Neural crest cell (in vitro differentiated cells): ENCODE measurements around the gene ROBO3. TPM values are rescaled to one million over a fixed set of nuclear protein-coding genes. Genes with fewer than 3 reads are reported as not detected.
A peak's percentile ranks its signal among the peaks of the same experiment; 100 is the strongest.

Experiments used
- DNase-seq: peaks from one replicate; pipeline ENCODE4 v3.0.0; 2021; ENCODE audit warnings: low read depth, mixed read lengths, low spot score
- H3K27ac Mint-ChIP-seq: one replicate; pipeline ENCODE4 v1.8.0; 2021; ENCODE audit warnings: mild to moderate bottlenecking, mixed read lengths; ENCODE audit not compliant: unreplicated experiment
- H3K27me3 Mint-ChIP-seq: 2 replicates; pipeline ENCODE4 v1.8.0; 2021; ENCODE audit warnings: low read depth, mild to moderate bottlenecking, mixed read lengths
- H3K36me3 Mint-ChIP-seq: 2 replicates; pipeline ENCODE4 v1.8.0; 2021; ENCODE audit warnings: low read depth, mild to moderate bottlenecking, mixed read lengths
- H3K4me1 Mint-ChIP-seq: 2 replicates; pipeline ENCODE4 v1.8.0; 2021; ENCODE audit warnings: mixed read lengths
- H3K4me3 Mint-ChIP-seq: one replicate; pipeline ENCODE4 v1.8.0; 2021; ENCODE audit warnings: mild to moderate bottlenecking, mixed read lengths
- H3K9me3 Mint-ChIP-seq: 2 replicates; pipeline ENCODE4 v1.8.0; 2021; ENCODE audit warnings: mixed read lengths
- CTCF ChIP-seq: fragments of 200-600 bp; sonication (generic); conservative IDR thresholded peaks from 2 replicates; pipeline ENCODE4 v1.5.0; 2021; ENCODE audit warnings: antibody characterized with exemption, mild to moderate bottlenecking
- total RNA-seq: library from RNA; stranded (reverse); gene quantifications from 2 replicates; pipeline ENCODE4 v1.2.1, GENCODE V29; 2021

Gene ROBO3
- total RNA-seq, 1 donor from 2014 or later, result 19.7 TPM

- peaks cover 33% of the 10 kb centered on the region for H3K27me3 Mint-ChIP-seq
- peak within 1 kb of the TSS; percentile 94 for H3K27ac Mint-ChIP-seq
These were observed 32.5 kb downstream of the ROBO3 start, which contains the start of gene ROBO4 for GRCh38 chr11:124897674-124898262. Gene ROBO4, minus strand, starts transcription at chr11:124897865. Its CDS starts 70 bp downstream, at chr11:124897795.

GRCh38 chr11:124898263-124898680 is 33.0 kb downstream of the ROBO3 start:
- Mint-ChIP-seq H3K9me3 (no peaks in the 10 kb centered on the region), H3K27me3 (peaks cover 38% of the 10 kb centered on the region), H3K36me3 (no peaks in the 10 kb centered on the region), H3K27ac (no peak overlapping the region), H3K4me3 (no peak overlapping the region), H3K4me1 (peaks cover 16% of the 10 kb centered on the region)
- DNase-seq, result no peak
- TF ChIP-seq CTCF, result no peak

More at GRCh38 chr11:124897674-124898262, 32.5 kb downstream of the ROBO3 start, which contains the start of gene ROBO4:
- Mint-ChIP-seq H3K4me3 (no peak within 1 kb of the TSS), H3K36me3 (no peaks in the 10 kb centered on the region), H3K4me1 (peaks cover 16% of the 10 kb centered on the region), H3K9me3 (no peaks in the 10 kb centered on the region)
- DNase-seq, result no peak
- no peak for TF ChIP-seq CTCF

- no peak for DNase-seq
- TF ChIP-seq CTCF, result no peak
- Mint-ChIP-seq H3K9me3 (no peaks in the 10 kb centered on the region), H3K27ac (peak overlapping the region; percentile 94), H3K27me3 (peaks cover 41% of the 10 kb centered on the region), H3K4me1 (peaks cover 16% of the 10 kb centered on the region), H3K36me3 (no peaks in the 10 kb centered on the region), H3K4me3 (no peak overlapping the region)
These were observed 33.5 kb downstream of the ROBO3 start for GRCh38 chr11:124898711-124899110.

- no peak for TF ChIP-seq CTCF
- peaks cover 16% of the 10 kb centered on the region for H3K4me1 Mint-ChIP-seq
- H3K27ac Mint-ChIP-seq, result no peak overlapping the region
- no peaks in the 10 kb centered on the region for H3K36me3 Mint-ChIP-seq
- no peak for DNase-seq
- H3K9me3 Mint-ChIP-seq, result no peaks in the 10 kb centered on the region
- peaks cover 45% of the 10 kb centered on the region for H3K27me3 Mint-ChIP-seq
- H3K4me3 Mint-ChIP-seq, result no peak overlapping the region
These were observed 34.3 kb downstream of the ROBO3 start for GRCh38 chr11:124899383-124900145.

DNA sequence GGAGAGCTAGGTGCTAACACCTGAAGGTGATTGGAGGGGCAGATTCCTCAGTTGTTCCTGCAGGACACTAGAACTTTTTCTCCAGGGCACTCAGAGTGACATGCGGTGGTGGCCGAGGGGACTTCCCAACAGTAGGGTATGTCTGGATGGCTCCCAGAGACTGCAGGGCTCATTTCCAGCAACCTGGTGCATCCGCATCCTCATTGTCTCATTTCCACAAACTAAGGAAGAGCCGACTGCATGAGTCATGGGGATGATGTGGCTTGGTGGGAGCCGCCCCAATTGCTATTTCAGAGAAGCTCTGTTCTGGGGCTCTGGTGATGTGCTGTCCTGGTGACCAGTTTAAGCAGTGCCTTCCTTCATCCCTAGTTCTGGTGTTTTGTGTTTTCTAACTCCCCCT is 35.2 kb downstream of the ROBO3 start:
- Mint-ChIP-seq H3K4me3 (no peak overlapping the region), H3K27me3 (peaks cover 51% of the 10 kb centered on the region), H3K36me3 (no peaks in the 10 kb centered on the region), H3K27ac (no peak overlapping the region), H3K4me1 (peaks cover 16% of the 10 kb centered on the region), H3K9me3 (peaks cover under 1% of the 10 kb centered on the region)
- no peak for DNase-seq
- no peak for TF ChIP-seq CTCF
